ENCODE data around the gene FAM20B.

DNA sequence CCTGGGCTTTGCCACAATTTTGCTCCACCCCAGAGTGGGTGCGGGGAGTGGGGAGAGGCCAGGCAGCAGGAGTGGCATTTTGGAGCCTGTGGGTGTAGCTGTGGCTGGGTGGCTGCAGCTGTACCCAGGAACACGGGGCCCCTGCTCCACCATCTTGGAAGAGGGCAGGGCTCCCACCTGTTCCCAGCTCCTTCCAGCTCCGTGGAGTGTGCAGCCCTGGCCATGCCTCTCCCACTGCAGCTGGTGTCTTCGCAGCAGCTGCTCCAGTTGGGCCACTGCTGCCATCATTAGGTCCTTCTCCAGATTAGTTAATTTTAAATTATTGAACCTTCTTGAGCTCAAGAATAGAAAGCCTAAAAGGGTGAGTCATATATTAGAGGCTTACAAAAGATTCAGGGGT lies 17.6 kb downstream of the FAM20B start:
- no peak for TF ChIP-seq TGIF2 (CRISPR knock-in tag; IDR thresholded peaks at IDR 0.05)
- TF ChIP-seq SP2 (CRISPR knock-in tag; IDR thresholded peaks at IDR 0.05) = no peak
- TF ChIP-seq, protein P1, sequence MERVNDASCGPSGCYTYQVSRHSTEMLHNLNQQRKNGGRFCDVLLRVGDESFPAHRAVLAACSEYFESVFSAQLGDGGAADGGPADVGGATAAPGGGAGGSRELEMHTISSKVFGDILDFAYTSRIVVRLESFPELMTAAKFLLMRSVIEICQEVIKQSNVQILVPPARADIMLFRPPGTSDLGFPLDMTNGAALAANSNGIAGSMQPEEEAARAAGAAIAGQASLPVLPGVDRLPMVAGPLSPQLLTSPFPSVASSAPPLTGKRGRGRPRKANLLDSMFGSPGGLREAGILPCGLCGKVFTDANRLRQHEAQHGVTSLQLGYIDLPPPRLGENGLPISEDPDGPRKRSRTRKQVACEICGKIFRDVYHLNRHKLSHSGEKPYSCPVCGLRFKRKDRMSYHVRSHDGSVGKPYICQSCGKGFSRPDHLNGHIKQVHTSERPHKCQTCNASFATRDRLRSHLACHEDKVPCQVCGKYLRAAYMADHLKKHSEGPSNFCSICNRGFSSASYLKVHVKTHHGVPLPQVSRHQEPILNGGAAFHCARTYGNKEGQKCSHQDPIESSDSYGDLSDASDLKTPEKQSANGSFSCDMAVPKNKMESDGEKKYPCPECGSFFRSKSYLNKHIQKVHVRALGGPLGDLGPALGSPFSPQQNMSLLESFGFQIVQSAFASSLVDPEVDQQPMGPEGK (CRISPR knock-in tag; IDR thresholded peaks at IDR 0.05) = no peak
- TF ChIP-seq FOXM1 (CRISPR knock-in tag; IDR thresholded peaks at IDR 0.05) = no peak
